Measurements from ENCODE around the gene TTC38.
"Not testable (repeated sequence)": the region's sequence is repeated elsewhere in the genome, so short reads cannot be mapped to it uniquely, and the experiment has no call there.

The TTC38 gene

GRCh38 chr22:46295277-46295971 lies 27.6 kb downstream of the TTC38 start:
- DNase-seq (ENCODE audit: low read depth, low spot score): no peak

- peak; percentile 94 for DNase-seq (ENCODE audit: low read depth, low spot score)
Observed at GRCh38 chr22:46296257-46297150, 28.7 kb downstream of the TTC38 start, which contains the start of gene GTSE1. Gene GTSE1 (plus strand): TSS chr22:46296870. CDS start chr22:46297401, 531 bp downstream.

GRCh38 chr22:46297151-46297812 lies 29.5 kb downstream of the TTC38 start:
- DNase-seq (ENCODE audit: low read depth, low spot score): no peak

- DNase-seq (ENCODE audit: low read depth, low spot score): no peak
Observed at GRCh38 chr22:46299101-46299500, 31.3 kb downstream of the TTC38 start.

- DNase-seq (ENCODE audit: low read depth, low spot score): no peak
Observed at GRCh38 chr22:46300491-46300890, 32.7 kb downstream of the TTC38 start.

GRCh38 chr22:46303347-46303965 lies 35.6 kb downstream of the TTC38 start:
- no peak for DNase-seq (ENCODE audit: low read depth, low spot score)

- no peak for DNase-seq (ENCODE audit: low read depth, low spot score)
Observed at GRCh38 chr22:46308283-46308988, 40.6 kb downstream of the TTC38 start.

- DNase-seq (ENCODE audit: low read depth, low spot score): no peak
Observed at GRCh38 chr22:46309526-46310085, 41.8 kb downstream of the TTC38 start.

- no peak for DNase-seq (ENCODE audit: low read depth, low spot score)
Observed at GRCh38 chr22:46312056-46312455, 44.2 kb downstream of the TTC38 start.

- not testable (repeated sequence) for DNase-seq (ENCODE audit: low read depth, low spot score)
Observed at GRCh38 chr22:46312848-46313247, 45.0 kb downstream of the TTC38 start.

GRCh38 chr22:46315976-46316375 lies 48.2 kb downstream of the TTC38 start:
- no peak for DNase-seq (ENCODE audit: low read depth, low spot score)

- no peak for DNase-seq (ENCODE audit: low read depth, low spot score)
Observed at GRCh38 chr22:46317646-46318045, 49.8 kb downstream of the TTC38 start.

- DNase-seq (ENCODE audit: low read depth, low spot score): no peak
Observed at GRCh38 chr22:46318576-46318975, 50.8 kb downstream of the TTC38 start.

GRCh38 chr22:46319319-46319718 lies 51.5 kb downstream of the TTC38 start:
- no peak for DNase-seq (ENCODE audit: low read depth, low spot score)

- no peak for DNase-seq (ENCODE audit: low read depth, low spot score)
Observed at GRCh38 chr22:46320166-46320710, 52.4 kb downstream of the TTC38 start.

- no peak for DNase-seq (ENCODE audit: low read depth, low spot score)
Observed at GRCh38 chr22:46320716-46321386, 53.0 kb downstream of the TTC38 start.

GRCh38 chr22:46322711-46323110 lies 54.9 kb downstream of the TTC38 start:
- DNase-seq (ENCODE audit: low read depth, low spot score): no peak

- no peak for DNase-seq (ENCODE audit: low read depth, low spot score)
Observed at GRCh38 chr22:46323162-46323561, 55.4 kb downstream of the TTC38 start.

GRCh38 chr22:46326066-46326680 lies 58.4 kb downstream of the TTC38 start:
- DNase-seq (ENCODE audit: low read depth, low spot score): no peak

Data from iPS DF 19.7 (cell line).